Fibroblast of pulmonary artery (primary cell): ENCODE results near the gene TBC1D22B.

ENCODE experiments used
- DNase-seq: peaks from one replicate; pipeline ENCODE4 v3.0.0-alpha.2; 2010; ENCODE audit warnings: low read depth
- H3K4me3 ChIP-seq: replicated peaks from 2 replicates; pipeline ENCODE4 v1.5.1; 2011; ENCODE audit warnings: low read depth, mild to moderate bottlenecking, control low read depth, low read length, moderate library complexity
- TF ChIP-seq, protein P1 (sequence below): IDR thresholded peaks from 2 replicates; pipeline ENCODE4 v1.5.1; 2011; ENCODE audit warnings: mild to moderate bottlenecking, control low read depth, low read length, inconsistent platforms; ENCODE audit errors: missing control alignments

Gene TBC1D22B

GRCh38 chr6:37313723-37314486, 56.3 kb downstream of the TBC1D22B start:
- TF ChIP-seq, protein P1, sequence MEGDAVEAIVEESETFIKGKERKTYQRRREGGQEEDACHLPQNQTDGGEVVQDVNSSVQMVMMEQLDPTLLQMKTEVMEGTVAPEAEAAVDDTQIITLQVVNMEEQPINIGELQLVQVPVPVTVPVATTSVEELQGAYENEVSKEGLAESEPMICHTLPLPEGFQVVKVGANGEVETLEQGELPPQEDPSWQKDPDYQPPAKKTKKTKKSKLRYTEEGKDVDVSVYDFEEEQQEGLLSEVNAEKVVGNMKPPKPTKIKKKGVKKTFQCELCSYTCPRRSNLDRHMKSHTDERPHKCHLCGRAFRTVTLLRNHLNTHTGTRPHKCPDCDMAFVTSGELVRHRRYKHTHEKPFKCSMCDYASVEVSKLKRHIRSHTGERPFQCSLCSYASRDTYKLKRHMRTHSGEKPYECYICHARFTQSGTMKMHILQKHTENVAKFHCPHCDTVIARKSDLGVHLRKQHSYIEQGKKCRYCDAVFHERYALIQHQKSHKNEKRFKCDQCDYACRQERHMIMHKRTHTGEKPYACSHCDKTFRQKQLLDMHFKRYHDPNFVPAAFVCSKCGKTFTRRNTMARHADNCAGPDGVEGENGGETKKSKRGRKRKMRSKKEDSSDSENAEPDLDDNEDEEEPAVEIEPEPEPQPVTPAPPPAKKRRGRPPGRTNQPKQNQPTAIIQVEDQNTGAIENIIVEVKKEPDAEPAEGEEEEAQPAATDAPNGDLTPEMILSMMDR: no peak
- no peak overlapping the region for H3K4me3 ChIP-seq
- DNase-seq: no peak

DNA sequence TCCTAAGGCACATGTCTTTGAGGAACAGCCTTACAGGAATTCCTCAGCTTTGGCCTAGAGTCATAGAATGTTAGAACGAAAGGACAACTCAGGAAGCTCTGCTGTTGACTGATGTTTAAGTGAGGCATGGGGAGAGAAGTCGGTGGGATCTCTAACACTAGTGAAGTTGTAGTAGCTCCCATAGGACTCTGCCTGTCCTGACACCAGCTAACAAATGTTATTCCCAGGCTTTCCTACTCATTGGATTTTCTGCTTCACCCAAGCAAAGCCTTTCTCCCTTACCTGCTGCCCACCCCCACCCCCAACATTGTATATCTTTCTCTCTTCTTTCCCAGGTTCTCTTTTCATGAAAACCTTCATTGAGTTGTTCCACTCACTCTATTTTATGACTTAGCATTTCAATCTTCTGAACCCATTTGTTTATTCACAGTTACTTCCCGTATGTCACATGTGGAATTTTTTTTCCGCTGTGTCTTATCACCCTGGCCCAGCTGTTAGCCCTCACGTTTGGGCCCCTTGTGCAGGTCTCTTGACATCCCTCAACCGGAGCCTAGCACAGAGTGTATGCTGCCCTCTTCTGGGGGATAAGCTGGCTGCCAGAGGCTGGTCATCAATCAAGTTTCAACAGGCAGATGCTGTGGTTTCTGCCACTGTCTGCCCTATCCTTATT, 57.0 kb downstream of the TBC1D22B start:
- TF ChIP-seq, protein P1: peak; percentile 88
- no peak overlapping the region for H3K4me3 ChIP-seq
- DNase-seq: peak; percentile 90

- H3K4me3 ChIP-seq: no peak overlapping the region
- TF ChIP-seq, protein P1: no peak
These were observed 57.6 kb downstream of the TBC1D22B start for GRCh38 chr6:37315157-37315515.

GRCh38 chr6:37316071-37316470, 58.5 kb downstream of the TBC1D22B start:
- H3K4me3 ChIP-seq: no peak overlapping the region
- DNase-seq: no peak
- TF ChIP-seq, protein P1: no peak

More at GRCh38 chr6:37315157-37315515, 57.6 kb downstream of the TBC1D22B start:
- no peak for DNase-seq

- no peak overlapping the region for H3K4me3 ChIP-seq
- TF ChIP-seq, protein P1: no peak
- no peak for DNase-seq
These were observed 59.9 kb downstream of the TBC1D22B start for GRCh38 chr6:37317312-37318038.

GRCh38 chr6:37319156-37319555, 61.6 kb downstream of the TBC1D22B start:
- DNase-seq: no peak
- TF ChIP-seq, protein P1: no peak

More at GRCh38 chr6:37319156-37319555, 61.6 kb downstream of the TBC1D22B start:
- H3K4me3 ChIP-seq: no peak overlapping the region
